T-helper 2 cell (primary cell): Measurements from ENCODE around the gene IFIT3.
A peak's percentile ranks its signal among the peaks of the same experiment; 100 is the strongest.

Source experiments
- DNase-seq, 5 experiments: peaks; one replicate each; pipeline versions ENCODE4 v3.0.0 to v3.0.0-alpha.2; 2012 to 2022

The IFIT3 gene

GRCh38 chr10:89360157-89360556 lies 32.4 kb downstream of the IFIT3 start:
- DNase-seq, result no peak

GRCh38 chr10:89362929-89363328 lies 35.1 kb downstream of the IFIT3 start:
- no peak for DNase-seq

- DNase-seq, result no peak
These were observed 36.1 kb downstream of the IFIT3 start for GRCh38 chr10:89363729-89364442.

- DNase-seq, result no peak
These were observed 36.7 kb downstream of the IFIT3 start for GRCh38 chr10:89364531-89364930.

- peak in 2 of 5 experiments; percentile 20 to 55 for DNase-seq
These were observed 39.7 kb downstream of the IFIT3 start for GRCh38 chr10:89367529-89367928.

GRCh38 chr10:89368129-89368528 lies 40.3 kb downstream of the IFIT3 start:
- no peak for DNase-seq

GRCh38 chr10:89369156-89370105 lies 41.6 kb downstream of the IFIT3 start:
- DNase-seq, result peak in 1 of 5 experiments; percentile 14

GRCh38 chr10:89371079-89371478 lies 43.3 kb downstream of the IFIT3 start:
- DNase-seq, result no peak

GRCh38 chr10:89371987-89372386 lies 44.2 kb downstream of the IFIT3 start:
- DNase-seq, result no peak

- no peak for DNase-seq
These were observed 46.3 kb downstream of the IFIT3 start for GRCh38 chr10:89373916-89374711.

GRCh38 chr10:89374713-89375141 lies 46.9 kb downstream of the IFIT3 start:
- no peak for DNase-seq

- no peak for DNase-seq
These were observed 50.2 kb downstream of the IFIT3 start, which contains the start of gene IFIT1B for GRCh38 chr10:89377705-89378637. TSS of gene IFIT1B (plus strand) at chr10:89378056. CDS start at chr10:89378136, 80 bp downstream.

GRCh38 chr10:89379103-89379502 lies 51.3 kb downstream of the IFIT3 start:
- no peak for DNase-seq

GRCh38 chr10:89382757-89383156 lies 55.0 kb downstream of the IFIT3 start:
- no peak for DNase-seq

- no peak for DNase-seq
These were observed 56.9 kb downstream of the IFIT3 start for GRCh38 chr10:89384474-89385340.

GRCh38 chr10:89388806-89389205 lies 61.0 kb downstream of the IFIT3 start:
- DNase-seq, result no peak

GRCh38 chr10:89389254-89389653 lies 61.5 kb downstream of the IFIT3 start:
- DNase-seq, result peak in 1 of 5 experiments; percentile 29
